GM12864 (cell line): ENCODE results near the gene CLNK.

Experiments used
- DNase-seq: peaks from one replicate; pipeline ENCODE4 v3.0.0-alpha.2; 2011; ENCODE audit warnings: low read depth
- H3K4me3 ChIP-seq: 2 replicates; pipeline ENCODE4 v1.5.1; 2011; ENCODE audit warnings: mild to moderate bottlenecking, low read depth, low read length, control low read depth
- TF ChIP-seq, protein P1 (sequence below): IDR thresholded peaks from 2 replicates; pipeline ENCODE4 v1.5.1; 2011; ENCODE audit warnings: low read depth, mild to moderate bottlenecking, moderate library complexity, low read length, control low read depth, inconsistent platforms; ENCODE audit errors: missing control alignments

CLNK gene

DNA sequence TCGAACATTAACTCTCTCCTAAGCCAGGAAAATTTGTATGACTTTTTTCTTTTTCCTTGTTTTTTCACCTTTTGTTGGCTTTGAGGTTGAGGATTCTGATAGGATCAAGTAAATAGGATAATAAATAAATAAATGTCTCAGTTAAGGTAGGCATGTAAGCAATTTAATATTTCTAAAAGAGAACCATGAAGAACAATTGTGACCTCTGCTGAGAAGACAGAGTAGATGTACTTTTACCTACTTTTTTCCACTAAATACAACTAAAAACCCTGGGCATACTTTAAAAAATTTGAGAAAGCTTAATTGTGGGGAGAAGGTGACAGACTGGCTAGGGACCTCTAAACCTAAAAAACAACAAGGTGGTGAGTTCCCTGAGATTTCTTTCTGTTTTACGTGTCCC is 31.6 kb upstream of the CLNK start:
- no peak for DNase-seq
- no peak overlapping the region for H3K4me3 ChIP-seq
- TF ChIP-seq, protein P1, sequence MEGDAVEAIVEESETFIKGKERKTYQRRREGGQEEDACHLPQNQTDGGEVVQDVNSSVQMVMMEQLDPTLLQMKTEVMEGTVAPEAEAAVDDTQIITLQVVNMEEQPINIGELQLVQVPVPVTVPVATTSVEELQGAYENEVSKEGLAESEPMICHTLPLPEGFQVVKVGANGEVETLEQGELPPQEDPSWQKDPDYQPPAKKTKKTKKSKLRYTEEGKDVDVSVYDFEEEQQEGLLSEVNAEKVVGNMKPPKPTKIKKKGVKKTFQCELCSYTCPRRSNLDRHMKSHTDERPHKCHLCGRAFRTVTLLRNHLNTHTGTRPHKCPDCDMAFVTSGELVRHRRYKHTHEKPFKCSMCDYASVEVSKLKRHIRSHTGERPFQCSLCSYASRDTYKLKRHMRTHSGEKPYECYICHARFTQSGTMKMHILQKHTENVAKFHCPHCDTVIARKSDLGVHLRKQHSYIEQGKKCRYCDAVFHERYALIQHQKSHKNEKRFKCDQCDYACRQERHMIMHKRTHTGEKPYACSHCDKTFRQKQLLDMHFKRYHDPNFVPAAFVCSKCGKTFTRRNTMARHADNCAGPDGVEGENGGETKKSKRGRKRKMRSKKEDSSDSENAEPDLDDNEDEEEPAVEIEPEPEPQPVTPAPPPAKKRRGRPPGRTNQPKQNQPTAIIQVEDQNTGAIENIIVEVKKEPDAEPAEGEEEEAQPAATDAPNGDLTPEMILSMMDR: no peak

DNA sequence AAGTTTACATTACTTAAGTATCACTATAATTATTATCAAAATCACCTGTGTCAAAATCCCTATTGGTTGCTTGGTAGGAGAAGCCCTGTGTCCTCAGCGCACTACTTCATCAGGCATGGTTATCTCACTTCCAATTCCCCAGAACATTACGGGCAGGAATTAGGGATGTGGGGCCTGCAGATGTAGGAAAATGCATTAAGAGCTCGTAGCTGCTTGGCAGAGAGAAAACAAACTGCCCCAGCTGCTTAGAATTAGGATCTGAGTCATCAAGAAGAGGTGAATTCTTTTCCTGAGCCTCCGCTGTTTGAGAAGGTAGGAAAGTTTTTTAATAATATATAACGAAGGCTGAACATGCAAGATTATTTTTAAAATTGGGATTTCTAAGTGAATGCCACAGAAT is 31.1 kb upstream of the CLNK start:
- H3K4me3 ChIP-seq: no peak overlapping the region
- DNase-seq: no peak
- TF ChIP-seq, protein P1: no peak

DNA sequence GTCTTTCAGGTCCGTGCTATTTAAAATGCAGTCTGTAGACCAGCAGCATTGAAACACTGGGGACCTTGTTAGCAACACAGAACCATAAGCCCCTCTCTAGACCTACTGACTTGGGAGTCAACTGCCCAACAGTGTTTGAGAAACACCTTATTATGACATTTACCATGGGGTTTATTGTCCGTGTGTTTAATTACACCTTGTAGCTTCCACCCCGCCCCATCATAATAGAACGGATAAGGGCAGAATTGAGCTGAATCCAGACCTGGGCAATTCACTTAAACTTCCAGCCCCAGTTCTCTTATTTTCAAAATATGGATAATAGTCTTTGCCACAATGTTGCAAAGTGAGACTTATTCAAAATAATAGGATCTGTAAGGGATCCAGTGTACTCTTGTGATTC is 30.6 kb upstream of the CLNK start:
- no peak for DNase-seq
- H3K4me3 ChIP-seq: no peak overlapping the region
- TF ChIP-seq, protein P1: no peak

DNA sequence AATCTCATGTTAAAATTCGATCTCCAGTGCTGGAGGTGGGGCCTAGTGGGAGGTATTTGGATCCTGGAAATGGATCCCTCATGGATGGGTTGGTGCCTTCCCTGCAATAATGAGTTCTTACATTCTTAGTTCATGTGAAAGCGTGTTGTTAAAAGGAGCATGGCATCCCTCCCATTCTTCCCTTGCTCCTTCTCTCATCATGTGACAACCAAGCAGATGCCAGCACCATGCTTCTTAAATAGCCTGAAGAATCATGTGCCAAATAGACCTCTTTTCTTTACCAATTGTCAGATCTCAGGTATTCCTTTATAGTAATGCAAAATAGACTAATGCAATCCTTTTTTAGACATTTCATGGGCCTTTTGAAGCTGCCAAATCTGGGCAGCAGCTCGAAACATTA is 29.0 kb upstream of the CLNK start:
- no peak for DNase-seq
- TF ChIP-seq, protein P1: no peak
- H3K4me3 ChIP-seq: no peak overlapping the region

DNA sequence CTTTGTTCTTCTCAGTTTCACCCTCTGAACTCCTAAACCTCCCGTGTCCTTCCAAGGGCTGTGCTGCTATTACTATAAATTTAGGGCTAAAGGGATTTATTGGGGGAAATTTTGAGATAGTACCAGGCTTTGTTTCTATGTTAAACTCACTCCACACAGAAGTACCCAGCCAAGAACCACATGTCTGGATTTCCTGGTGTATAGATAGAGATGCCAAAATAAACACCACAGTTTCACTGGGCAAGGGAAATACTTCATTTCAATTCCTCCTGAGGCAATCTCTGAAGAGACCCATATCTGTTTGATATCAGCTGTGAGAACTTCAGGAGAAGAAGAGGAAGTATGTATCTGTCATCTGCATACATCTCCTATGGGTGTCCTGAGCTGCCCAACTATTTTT is 21.7 kb upstream of the CLNK start:
- no peak for DNase-seq
- H3K4me3 ChIP-seq: no peak overlapping the region
- TF ChIP-seq, protein P1: no peak

DNA sequence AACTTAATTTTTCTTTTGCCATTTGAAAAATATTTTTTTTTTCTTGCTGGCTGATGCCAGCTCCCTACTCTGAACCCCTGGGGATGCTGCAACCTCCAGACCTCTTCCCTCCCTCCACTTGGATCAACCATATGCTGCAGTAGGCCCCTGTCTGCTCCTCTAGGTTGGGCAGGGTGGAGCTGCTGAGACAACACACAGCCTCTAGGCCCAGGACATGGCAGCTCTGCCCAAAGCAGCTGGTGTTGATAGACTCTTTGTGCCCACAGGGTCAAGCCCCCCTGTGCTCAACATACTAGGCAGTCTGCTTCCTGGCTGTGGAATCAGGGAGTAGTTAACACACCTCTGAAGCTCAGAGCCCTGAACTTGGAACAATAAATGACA is 19.9 kb upstream of the CLNK start:
- H3K4me3 ChIP-seq: no peak overlapping the region
- TF ChIP-seq, protein P1: no peak
- no peak for DNase-seq

DNA sequence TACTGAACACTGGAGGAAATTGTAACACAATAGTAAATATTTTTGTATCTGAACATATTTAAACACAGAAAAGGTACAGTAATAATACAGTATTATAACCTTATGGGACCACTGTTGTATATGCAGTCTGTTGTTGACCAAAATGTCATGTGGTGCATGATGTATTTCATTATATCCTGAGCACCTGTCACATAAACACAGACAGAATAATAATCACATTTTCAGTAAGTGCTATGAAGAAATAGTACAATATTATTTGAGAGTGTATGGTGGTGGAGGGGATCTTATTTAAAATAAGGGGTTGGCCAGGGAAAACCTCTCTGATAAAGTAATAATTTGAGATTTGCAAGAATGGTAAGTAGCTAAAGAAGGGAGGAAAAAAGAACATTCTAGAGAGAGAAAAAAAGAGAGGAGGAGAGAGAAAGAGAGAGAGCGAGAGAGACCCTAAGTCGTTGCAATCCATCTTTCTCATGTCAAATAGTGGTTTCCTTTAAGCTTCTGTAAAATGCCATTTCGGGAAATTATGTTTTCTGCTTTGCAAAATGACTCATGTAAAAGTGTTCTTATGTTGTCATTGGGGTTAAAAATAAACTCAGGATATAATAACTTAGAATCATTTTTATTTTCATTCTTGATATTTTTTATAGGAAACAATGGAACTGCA is 19.3 kb upstream of the CLNK start:
- DNase-seq: no peak
- TF ChIP-seq, protein P1: no peak

More for the DNA sequence above, 19.3 kb upstream of the CLNK start:
- H3K4me3 ChIP-seq: no peak overlapping the region
